OCI-LY7 (cell line): ENCODE measurements around the gene CAPN9.

Experiments
- EZH2phosphoT487 ChIP-seq: fragments of 200-600 bp; sonication (generic); IDR thresholded peaks from 2 replicates; pipeline ENCODE4 v1.6.1; 2018; ENCODE audit warnings: low read depth, borderline replicate concordance, mild to moderate bottlenecking, mixed run types, antibody characterized with exemption, low read length, moderate library complexity, mixed read lengths
- TF ChIP-seq, protein P1 (sequence below): fragments of 200-600 bp; sonication (generic); conservative IDR thresholded peaks from 2 replicates; pipeline ENCODE4 v1.5.1; 2014; ENCODE audit warnings: mild to moderate bottlenecking, antibody characterized with exemption, low read length, moderate library complexity, mixed read lengths

DNA sequence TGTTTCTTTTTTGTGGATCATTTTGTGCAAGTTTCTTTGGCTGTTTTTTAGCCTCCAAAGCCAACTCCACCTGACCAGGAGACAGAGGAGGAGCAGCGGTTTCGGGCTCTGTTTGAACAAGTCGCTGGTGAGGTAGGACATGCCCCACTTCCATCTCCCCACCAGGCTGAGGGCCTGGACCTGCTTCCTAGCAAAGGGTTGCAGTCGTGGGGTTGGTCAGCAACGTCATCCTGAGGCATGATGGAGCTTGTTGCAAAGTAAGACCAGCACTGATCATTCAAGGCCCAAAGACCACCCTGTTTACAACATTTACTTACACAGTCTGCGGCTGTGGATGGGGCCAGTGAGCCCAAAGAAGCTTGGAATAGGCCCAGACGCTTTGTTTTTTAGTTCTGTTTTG is 40.3 kb downstream of the CAPN9 start:
- TF ChIP-seq, protein P1, sequence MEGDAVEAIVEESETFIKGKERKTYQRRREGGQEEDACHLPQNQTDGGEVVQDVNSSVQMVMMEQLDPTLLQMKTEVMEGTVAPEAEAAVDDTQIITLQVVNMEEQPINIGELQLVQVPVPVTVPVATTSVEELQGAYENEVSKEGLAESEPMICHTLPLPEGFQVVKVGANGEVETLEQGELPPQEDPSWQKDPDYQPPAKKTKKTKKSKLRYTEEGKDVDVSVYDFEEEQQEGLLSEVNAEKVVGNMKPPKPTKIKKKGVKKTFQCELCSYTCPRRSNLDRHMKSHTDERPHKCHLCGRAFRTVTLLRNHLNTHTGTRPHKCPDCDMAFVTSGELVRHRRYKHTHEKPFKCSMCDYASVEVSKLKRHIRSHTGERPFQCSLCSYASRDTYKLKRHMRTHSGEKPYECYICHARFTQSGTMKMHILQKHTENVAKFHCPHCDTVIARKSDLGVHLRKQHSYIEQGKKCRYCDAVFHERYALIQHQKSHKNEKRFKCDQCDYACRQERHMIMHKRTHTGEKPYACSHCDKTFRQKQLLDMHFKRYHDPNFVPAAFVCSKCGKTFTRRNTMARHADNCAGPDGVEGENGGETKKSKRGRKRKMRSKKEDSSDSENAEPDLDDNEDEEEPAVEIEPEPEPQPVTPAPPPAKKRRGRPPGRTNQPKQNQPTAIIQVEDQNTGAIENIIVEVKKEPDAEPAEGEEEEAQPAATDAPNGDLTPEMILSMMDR, result no peak
- no peak for TF ChIP-seq EZH2phosphoT487
